Measurements from ENCODE around the gene FARP2. TPM values are rescaled to one million over a fixed set of nuclear protein-coding genes. Genes with fewer than 3 reads are reported as not detected.
A peak's percentile ranks its signal among the peaks of the same experiment; 100 is the strongest.

Gene FARP2
- total and polyA plus RNA-seq, 11 donors = 7.9 to 31.8 (median 20.1) TPM

DNA sequence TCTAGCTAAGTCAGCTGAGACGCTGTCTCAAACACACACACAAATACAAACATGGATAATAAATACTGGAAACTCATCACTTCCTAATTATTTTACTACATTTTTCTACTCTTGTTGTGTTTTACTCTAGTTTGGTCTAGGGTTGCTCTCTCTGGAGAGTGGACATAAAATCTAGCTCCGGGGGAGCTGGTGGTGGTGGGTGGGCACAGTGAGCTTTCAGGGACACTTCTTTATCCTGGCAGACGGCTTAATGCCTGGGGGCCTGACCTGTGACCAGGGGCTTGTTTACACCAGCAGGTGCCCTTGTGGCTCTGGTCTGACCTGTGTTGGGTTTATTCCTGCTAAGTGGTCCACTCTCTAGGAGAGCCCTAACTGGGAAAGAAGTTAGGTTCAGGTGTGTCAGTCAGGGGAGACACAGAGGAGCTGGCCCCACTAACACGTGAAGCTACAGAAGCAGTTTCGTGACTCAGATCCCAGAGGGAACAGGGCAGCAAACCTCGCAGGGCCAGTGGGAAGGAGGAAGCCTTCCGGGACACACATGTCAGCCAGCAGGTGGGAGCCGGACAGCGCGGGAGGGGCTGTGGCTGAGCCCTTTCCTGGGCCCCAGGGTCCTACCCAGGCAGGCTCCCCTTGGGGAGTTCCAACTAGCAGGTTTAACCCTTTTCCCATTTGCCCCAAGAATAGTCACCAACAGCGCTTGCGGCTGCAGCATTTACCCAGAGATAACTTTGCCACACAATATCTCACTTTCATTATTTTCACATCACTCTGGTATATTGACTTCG, 180.0 kb downstream of the FARP2 start:
- WGBS, 4 donors = 63 to 70% (median 64%) methylated on average over 12 to 13 of the region's 13 CpGs
- DNase-seq (no peak), ATAC-seq (no peak)
- Histone ChIP-seq H3K4me1 (peaks cover 0 to 17% (median 5%) of the 10 kb centered on the region in 12 donors), H3K27ac (no peak overlapping the region), H3K9me3 (no peaks in the 10 kb centered on the region), H3K36me3 (no peaks in the 10 kb centered on the region), H3K4me3 (no peak overlapping the region), H3K27me3 (peaks cover 0 to 10% (median 0%) of the 10 kb centered on the region in 9 donors)
- intact Hi-C loops (cut with DNase I) = no loop called here
- no peak for TF ChIP-seq POLR2A (IDR thresholded peaks at IDR 0.05)
- TF ChIP-seq, protein P1, sequence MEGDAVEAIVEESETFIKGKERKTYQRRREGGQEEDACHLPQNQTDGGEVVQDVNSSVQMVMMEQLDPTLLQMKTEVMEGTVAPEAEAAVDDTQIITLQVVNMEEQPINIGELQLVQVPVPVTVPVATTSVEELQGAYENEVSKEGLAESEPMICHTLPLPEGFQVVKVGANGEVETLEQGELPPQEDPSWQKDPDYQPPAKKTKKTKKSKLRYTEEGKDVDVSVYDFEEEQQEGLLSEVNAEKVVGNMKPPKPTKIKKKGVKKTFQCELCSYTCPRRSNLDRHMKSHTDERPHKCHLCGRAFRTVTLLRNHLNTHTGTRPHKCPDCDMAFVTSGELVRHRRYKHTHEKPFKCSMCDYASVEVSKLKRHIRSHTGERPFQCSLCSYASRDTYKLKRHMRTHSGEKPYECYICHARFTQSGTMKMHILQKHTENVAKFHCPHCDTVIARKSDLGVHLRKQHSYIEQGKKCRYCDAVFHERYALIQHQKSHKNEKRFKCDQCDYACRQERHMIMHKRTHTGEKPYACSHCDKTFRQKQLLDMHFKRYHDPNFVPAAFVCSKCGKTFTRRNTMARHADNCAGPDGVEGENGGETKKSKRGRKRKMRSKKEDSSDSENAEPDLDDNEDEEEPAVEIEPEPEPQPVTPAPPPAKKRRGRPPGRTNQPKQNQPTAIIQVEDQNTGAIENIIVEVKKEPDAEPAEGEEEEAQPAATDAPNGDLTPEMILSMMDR (IDR thresholded peaks at IDR 0.05) = no peak

GRCh38 chr2:241538838-241539615, 182.9 kb downstream of the FARP2 start:
- Histone ChIP-seq H3K27me3 (peaks cover 0 to 26% (median 6%) of the 10 kb centered on the region in 9 donors), H3K36me3 (no peaks in the 10 kb centered on the region), H3K4me1 (peaks cover 0 to 29% (median 14%) of the 10 kb centered on the region in 12 donors), H3K4me3 (peak overlapping the region in 1 of 12 donors; percentile 54), H3K9me3 (no peaks in the 10 kb centered on the region), H3K27ac (peak overlapping the region in 1 of 12 donors; percentile 79)
- TF ChIP-seq, protein P1 (IDR thresholded peaks at IDR 0.05) = no peak
- no peak for TF ChIP-seq POLR2A (IDR thresholded peaks at IDR 0.05)
- 84 to 89% (median 86%) methylated on average over 15 of the region's 15 CpGs for WGBS, 4 donors
- DNase-seq (no peak), ATAC-seq (no peak)
- intact Hi-C loops (cut with DNase I) = no loop called here

GRCh38 chr2:241539616-241540374, 183.7 kb downstream of the FARP2 start:
- ATAC-seq (no peak), DNase-seq (no peak)
- Histone ChIP-seq H3K36me3 (no peaks in the 10 kb centered on the region), H3K4me3 (peak overlapping the region in 1 of 12 donors; percentile 54), H3K27ac (peak overlapping the region in 1 of 12 donors; percentile 79), H3K4me1 (peaks cover 0 to 29% (median 14%) of the 10 kb centered on the region in 12 donors), H3K27me3 (peaks cover 0 to 26% (median 6%) of the 10 kb centered on the region in 9 donors), H3K9me3 (no peaks in the 10 kb centered on the region)
- intact Hi-C loops (cut with DNase I) = no loop called here
- WGBS, 4 donors = 95 to 98% (median 96%) methylated on average over 6 to 11 of the region's 11 CpGs
- TF ChIP-seq, protein P1 (IDR thresholded peaks at IDR 0.05) = no peak
- TF ChIP-seq POLR2A (IDR thresholded peaks at IDR 0.05) = no peak

Measured in heart left ventricle (tissue), 16 donors.